ENCODE data around the gene TBC1D20. TPM values are rescaled to one million over a fixed set of nuclear protein-coding genes. Genes with fewer than 3 reads are reported as not detected.

The TBC1D20 gene
- total RNA-seq, 2 donors from 2014 or later: 46.4 to 56.8 TPM

DNA sequence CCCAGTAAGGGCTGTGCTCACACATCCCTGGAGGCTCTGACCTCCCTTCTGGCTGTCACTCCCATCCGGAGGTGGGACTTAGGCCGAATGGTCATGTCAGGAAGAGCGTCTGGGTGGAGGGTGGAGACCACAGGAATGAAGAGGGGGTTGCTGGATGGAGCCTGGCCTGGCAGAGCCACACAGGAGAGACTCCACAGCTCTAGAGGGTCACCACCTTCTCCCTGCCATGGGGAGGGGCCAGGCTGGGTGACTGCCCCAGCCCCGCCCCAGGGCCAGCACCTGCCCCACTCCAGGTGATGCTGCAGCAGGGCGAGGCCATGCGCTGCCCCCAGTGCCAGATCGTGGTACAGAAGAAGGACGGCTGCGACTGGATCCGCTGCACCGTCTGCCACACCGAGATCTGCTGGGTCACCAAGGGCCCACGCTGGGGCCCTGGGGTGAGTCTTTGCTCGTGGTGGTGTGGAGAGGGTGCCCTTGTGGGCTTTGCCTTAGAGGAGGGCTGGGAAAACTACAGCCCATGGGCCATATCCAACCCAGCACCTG, 33.6 kb downstream of the TBC1D20 start:
- H3K9me3 Mint-ChIP-seq: no peaks in the 10 kb centered on the region
- H3K27me3 Mint-ChIP-seq: no peaks in the 10 kb centered on the region
- H3K4me3 Mint-ChIP-seq: no peak overlapping the region
- peaks cover 35 to 48% of the 10 kb centered on the region in 2 donors for H3K4me1 Mint-ChIP-seq (ENCODE audit: low read depth in 2 of 2)
- DNase-seq (ENCODE audit: low spot score) (no peak), ATAC-seq (no peak)
- peaks cover 9% of the 10 kb centered on the region for H3K36me3 Mint-ChIP-seq
- H3K27ac Mint-ChIP-seq: peak overlapping the region; percentile 39 to 76

- Mint-ChIP-seq H3K4me1 (ENCODE audit: low read depth in 2 of 2) (peaks cover 28 to 41% of the 10 kb centered on the region in 2 donors), H3K36me3 (peaks cover 9% of the 10 kb centered on the region), H3K4me3 (no peak overlapping the region), H3K27ac (peak overlapping the region; percentile 39 to 76), H3K9me3 (no peaks in the 10 kb centered on the region), H3K27me3 (no peaks in the 10 kb centered on the region)
- ATAC-seq (no peak), DNase-seq (ENCODE audit: low spot score) (no peak)
Measured at GRCh38 chr20:427849-428657, 34.3 kb downstream of the TBC1D20 start.

DNA sequence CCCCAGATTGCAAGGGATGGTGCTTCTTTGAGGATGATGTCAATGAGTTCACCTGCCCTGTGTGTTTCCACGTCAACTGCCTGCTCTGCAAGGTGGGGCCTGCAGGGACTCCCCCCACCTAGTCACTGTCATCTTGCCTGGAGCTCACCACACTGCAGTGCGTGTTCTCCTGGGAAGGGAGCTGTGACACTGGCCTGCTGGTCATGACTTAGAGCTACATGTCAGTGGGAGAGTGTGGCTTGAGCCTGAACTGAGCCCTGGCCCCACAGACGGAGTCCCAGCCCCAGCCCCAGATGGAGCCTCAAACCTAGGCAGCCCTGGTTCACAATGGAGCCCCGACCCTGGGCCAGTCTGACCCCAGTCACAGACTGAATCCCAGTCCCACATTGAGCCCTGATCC, 34.9 kb downstream of the TBC1D20 start:
- Mint-ChIP-seq H3K4me1 (ENCODE audit: low read depth in 2 of 2) (peaks cover 22 to 36% of the 10 kb centered on the region in 2 donors), H3K27me3 (no peaks in the 10 kb centered on the region), H3K36me3 (peaks cover 9% of the 10 kb centered on the region), H3K4me3 (no peak overlapping the region), H3K9me3 (no peaks in the 10 kb centered on the region), H3K27ac (peak overlapping the region; percentile 14 to 93)
- no peak for ATAC-seq
- no peak for DNase-seq (ENCODE audit: low spot score)

DNA sequence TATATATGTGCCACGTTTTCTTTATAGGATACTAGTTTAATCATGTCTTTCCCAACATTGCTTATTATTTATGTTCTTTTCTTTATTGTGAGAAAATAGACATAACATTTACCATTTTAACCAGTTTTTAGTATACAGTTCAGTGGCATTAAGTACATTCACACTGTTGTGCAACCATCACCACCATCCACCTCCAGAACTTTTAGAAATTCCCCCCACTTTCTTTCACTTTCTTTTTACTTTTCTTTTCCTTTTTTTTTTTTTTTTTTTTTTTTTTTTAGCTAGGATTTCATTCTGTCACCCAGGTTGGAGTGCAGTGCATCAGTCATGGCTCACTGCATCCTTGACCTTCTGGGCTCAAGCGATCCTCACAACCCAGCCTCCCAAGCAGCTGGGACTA, 35.8 kb downstream of the TBC1D20 start:
- peaks cover 22 to 36% of the 10 kb centered on the region in 2 donors for H3K4me1 Mint-ChIP-seq (ENCODE audit: low read depth in 2 of 2)
- peak overlapping the region; percentile 54 to 93 for H3K27ac Mint-ChIP-seq
- H3K27me3 Mint-ChIP-seq: no peaks in the 10 kb centered on the region
- ATAC-seq (peak in 1 of 2 donors; percentile 58), DNase-seq (ENCODE audit: low spot score) (no peak)
- peak overlapping the region; percentile 51 for H3K4me3 Mint-ChIP-seq
- H3K9me3 Mint-ChIP-seq: no peaks in the 10 kb centered on the region
- H3K36me3 Mint-ChIP-seq: peaks cover 15% of the 10 kb centered on the region

- H3K27me3 Mint-ChIP-seq: no peaks in the 10 kb centered on the region
- no peak for DNase-seq (ENCODE audit: low spot score)
- peak overlapping the region in 1 of 2 donors; percentile 39 for H3K27ac Mint-ChIP-seq
- peaks cover 19% of the 10 kb centered on the region for H3K36me3 Mint-ChIP-seq
- ATAC-seq: peak in 1 of 2 donors; percentile 23
- H3K9me3 Mint-ChIP-seq: no peaks in the 10 kb centered on the region
- peaks cover 13 to 23% of the 10 kb centered on the region in 2 donors for H3K4me1 Mint-ChIP-seq (ENCODE audit: low read depth in 2 of 2)
- no peak overlapping the region for H3K4me3 Mint-ChIP-seq
Measured at GRCh38 chr20:421685-422250, 40.6 kb downstream of the TBC1D20 start.

- Mint-ChIP-seq H3K27ac (peak overlapping the region in 1 of 2 donors; percentile 39), H3K36me3 (peaks cover 22% of the 10 kb centered on the region), H3K9me3 (no peaks in the 10 kb centered on the region), H3K27me3 (no peaks in the 10 kb centered on the region), H3K4me1 (ENCODE audit: low read depth in 2 of 2) (peaks cover 12 to 21% of the 10 kb centered on the region in 2 donors), H3K4me3 (no peak overlapping the region)
- DNase-seq (ENCODE audit: low spot score): no peak
- peak; percentile 43 to 45 for ATAC-seq
Measured at GRCh38 chr20:420721-421574, 41.4 kb downstream of the TBC1D20 start.

- no peak overlapping the region for H3K27ac Mint-ChIP-seq
- peaks cover 22% of the 10 kb centered on the region for H3K36me3 Mint-ChIP-seq
- peaks cover 12 to 28% of the 10 kb centered on the region in 2 donors for H3K4me1 Mint-ChIP-seq (ENCODE audit: low read depth in 2 of 2)
- ATAC-seq: peak in 1 of 2 donors; percentile 5
- DNase-seq (ENCODE audit: low spot score): no peak
- H3K27me3 Mint-ChIP-seq: no peaks in the 10 kb centered on the region
- no peaks in the 10 kb centered on the region for H3K9me3 Mint-ChIP-seq
- no peak overlapping the region for H3K4me3 Mint-ChIP-seq
Measured at GRCh38 chr20:420166-420620, 42.1 kb downstream of the TBC1D20 start.

- no peak overlapping the region for H3K4me3 Mint-ChIP-seq
- no peak overlapping the region for H3K27ac Mint-ChIP-seq
- peak; percentile 24 to 43 for ATAC-seq
- H3K4me1 Mint-ChIP-seq (ENCODE audit: low read depth in 2 of 2): peaks cover 12 to 30% of the 10 kb centered on the region in 2 donors
- H3K27me3 Mint-ChIP-seq: no peaks in the 10 kb centered on the region
- DNase-seq (ENCODE audit: low spot score): no peak
- peaks cover 22% of the 10 kb centered on the region for H3K36me3 Mint-ChIP-seq
- H3K9me3 Mint-ChIP-seq: no peaks in the 10 kb centered on the region
Measured at GRCh38 chr20:419556-420165, 42.7 kb downstream of the TBC1D20 start.

GRCh38 chr20:418858-419365, 43.4 kb downstream of the TBC1D20 start:
- Mint-ChIP-seq H3K27me3 (no peaks in the 10 kb centered on the region), H3K36me3 (peaks cover 22% of the 10 kb centered on the region), H3K9me3 (no peaks in the 10 kb centered on the region), H3K27ac (no peak overlapping the region), H3K4me3 (no peak overlapping the region), H3K4me1 (ENCODE audit: low read depth in 2 of 2) (peaks cover 12 to 30% of the 10 kb centered on the region in 2 donors)
- ATAC-seq: no peak
- no peak for DNase-seq (ENCODE audit: low spot score)

GRCh38 chr20:417801-418342, 44.5 kb downstream of the TBC1D20 start:
- Mint-ChIP-seq H3K9me3 (no peaks in the 10 kb centered on the region), H3K4me1 (ENCODE audit: low read depth in 2 of 2) (peaks cover 20 to 35% of the 10 kb centered on the region in 2 donors), H3K4me3 (no peak overlapping the region), H3K27ac (no peak overlapping the region), H3K36me3 (peaks cover 29% of the 10 kb centered on the region), H3K27me3 (no peaks in the 10 kb centered on the region)
- ATAC-seq (no peak), DNase-seq (ENCODE audit: low spot score) (no peak)

DNA sequence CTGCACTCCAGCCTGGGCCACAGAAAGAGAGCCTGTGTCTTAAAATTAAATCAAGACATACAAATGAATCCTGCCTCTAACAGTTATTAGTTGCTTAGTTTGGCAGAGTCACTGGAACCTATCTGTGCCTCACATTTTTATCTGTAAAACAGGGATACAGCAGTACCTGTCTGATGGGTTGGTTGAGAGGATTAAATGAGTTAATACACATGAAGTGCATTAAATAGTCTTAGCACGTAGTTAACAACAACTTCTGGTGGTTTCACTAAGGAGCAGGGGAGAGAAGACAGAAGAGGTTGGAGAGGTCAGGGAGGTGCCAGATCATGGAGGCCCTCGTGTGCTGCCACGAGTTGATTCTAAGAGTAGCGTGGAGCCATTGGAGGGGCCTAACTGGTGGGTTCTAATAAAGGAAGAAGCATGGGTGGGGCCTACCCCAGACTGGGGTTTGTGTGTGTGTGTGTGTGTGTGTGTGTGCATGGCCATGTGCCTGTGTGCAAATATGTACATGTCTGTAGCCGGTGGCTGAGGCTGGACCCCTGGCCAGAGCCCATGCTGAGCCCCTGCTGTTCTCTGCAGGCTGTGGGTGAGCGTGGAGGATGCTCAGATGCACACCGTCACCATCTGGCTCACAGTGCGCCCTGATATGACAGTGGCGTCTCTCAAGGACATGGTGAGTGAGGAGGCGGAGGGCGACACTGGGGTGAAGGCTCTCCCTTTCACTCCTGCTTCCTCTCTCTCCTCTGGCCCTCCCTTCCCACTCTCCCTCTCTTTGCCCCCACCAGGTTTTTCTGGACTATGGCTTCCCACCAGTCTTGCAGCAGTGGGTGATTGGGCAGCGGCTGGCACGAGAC, 45.2 kb downstream of the TBC1D20 start:
- no peak for DNase-seq (ENCODE audit: low spot score)
- ATAC-seq: peak in 1 of 2 donors; percentile 26
- Mint-ChIP-seq H3K27ac (peak overlapping the region in 1 of 2 donors; percentile 0), H3K27me3 (no peaks in the 10 kb centered on the region), H3K4me3 (no peak overlapping the region), H3K36me3 (peaks cover 29% of the 10 kb centered on the region), H3K9me3 (no peaks in the 10 kb centered on the region), H3K4me1 (ENCODE audit: low read depth in 2 of 2) (peaks cover 25 to 33% of the 10 kb centered on the region in 2 donors)

- no peak for ATAC-seq
- H3K4me3 Mint-ChIP-seq: no peak overlapping the region
- peaks cover 22 to 34% of the 10 kb centered on the region in 2 donors for H3K4me1 Mint-ChIP-seq (ENCODE audit: low read depth in 2 of 2)
- H3K36me3 Mint-ChIP-seq: peaks cover 25% of the 10 kb centered on the region
- H3K9me3 Mint-ChIP-seq: no peaks in the 10 kb centered on the region
- H3K27ac Mint-ChIP-seq: peak overlapping the region; percentile 0 to 31
- H3K27me3 Mint-ChIP-seq: no peaks in the 10 kb centered on the region
- no peak for DNase-seq (ENCODE audit: low spot score)
Measured at GRCh38 chr20:415820-416322, 46.5 kb downstream of the TBC1D20 start.
